NCI-H2081 treated with DMSO at 0.1 percent for 48 hours (cell line): ENCODE data around the gene ZDHHC1.
"Not testable (repeated sequence)": the region's sequence is repeated elsewhere in the genome, so short reads cannot be mapped to it uniquely, and the experiment has no call there.

Experiments used
- DNase-seq: peaks from one replicate; lab custom pipeline; 2025; lab: John Stamatoyannopoulos, UW

ZDHHC1 gene

GRCh38 chr16:67394155-67395104 is 21.8 kb downstream of the ZDHHC1 start:
- DNase-seq = no peak

- no peak for DNase-seq
These were observed 22.5 kb downstream of the ZDHHC1 start for GRCh38 chr16:67393788-67394154.

DNA sequence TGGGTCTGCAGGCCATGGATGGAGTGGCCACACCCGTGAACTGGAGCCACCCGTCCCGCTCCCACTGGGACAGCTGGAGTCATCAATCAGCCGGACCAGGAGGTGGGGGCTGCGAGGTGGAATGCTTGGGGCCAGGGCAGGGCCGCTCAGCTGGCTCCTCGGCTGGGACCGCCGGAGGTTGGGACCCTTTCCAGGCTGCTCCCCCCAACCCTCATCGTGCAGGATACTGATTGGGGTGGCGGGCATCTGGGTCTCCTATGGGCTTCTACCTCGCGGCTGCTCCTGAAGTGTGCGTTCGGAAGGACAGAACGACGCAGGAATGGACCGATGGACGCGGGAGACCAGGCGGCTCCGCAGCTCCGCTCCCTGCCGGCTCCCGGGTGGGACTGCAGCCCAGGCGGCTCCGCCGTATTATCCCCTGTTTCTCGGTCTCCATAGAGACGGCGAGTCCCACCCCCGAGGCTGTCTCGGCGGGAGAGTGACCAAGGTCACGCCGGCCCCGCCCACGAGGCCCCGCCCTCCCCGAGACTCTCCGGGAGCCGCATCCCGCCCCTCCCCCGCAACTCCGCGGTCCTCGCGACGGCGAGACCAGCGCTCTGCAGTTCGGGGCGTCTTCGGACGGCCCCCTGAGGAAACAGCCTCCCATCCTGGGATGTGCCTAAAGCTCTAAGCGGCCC is 23.0 kb downstream of the ZDHHC1 start, which contains the start of gene TPPP3:
TSS of gene TPPP3 (minus strand) at position 388 of the 677 bp plus-strand sequence. CDS start 2,387 bp downstream, outside the sequence.
- DNase-seq = no peak

DNA sequence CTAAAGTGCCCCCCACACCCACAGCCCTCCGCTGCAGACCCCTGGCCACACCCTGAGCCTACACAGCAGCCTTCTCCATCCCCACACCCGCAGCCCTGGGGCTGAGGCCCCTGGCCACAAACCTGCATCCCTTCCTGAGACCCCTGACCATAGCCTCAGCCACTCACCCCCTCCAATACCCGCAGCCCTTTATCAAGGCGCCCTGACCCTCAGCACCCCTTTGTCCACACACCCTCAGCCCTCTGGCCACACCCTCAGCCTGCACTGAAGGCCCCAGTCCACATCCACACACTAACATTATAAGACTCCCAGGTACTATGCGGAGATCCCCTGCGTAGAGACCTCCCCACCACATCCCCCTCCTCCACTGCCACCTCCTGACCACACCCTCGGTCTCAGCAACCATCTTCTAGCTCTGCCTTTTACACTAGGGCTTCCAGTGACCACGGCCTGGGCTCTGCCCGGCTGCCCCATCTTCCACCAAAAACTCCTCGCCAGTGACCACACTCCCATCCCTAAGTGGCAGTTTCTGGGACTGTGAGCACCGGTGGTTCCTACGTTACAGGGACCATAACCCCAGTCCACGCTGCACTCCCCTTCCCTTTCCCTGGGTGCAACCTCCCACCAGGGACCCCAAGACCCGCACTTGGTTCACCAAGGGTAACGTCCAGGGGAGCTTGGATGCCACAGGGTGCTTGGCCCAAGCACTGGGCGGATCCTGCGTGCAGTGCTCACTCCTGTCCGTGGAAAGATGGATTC is 23.8 kb downstream of the ZDHHC1 start:
- DNase-seq = no peak

GRCh38 chr16:67391424-67392300 is 24.6 kb downstream of the ZDHHC1 start:
- DNase-seq = no peak

GRCh38 chr16:67390816-67391423 is 25.4 kb downstream of the ZDHHC1 start:
- no peak for DNase-seq

- no peak for DNase-seq
These were observed 26.1 kb downstream of the ZDHHC1 start for GRCh38 chr16:67389911-67390815.

GRCh38 chr16:67388591-67388990 is 27.7 kb downstream of the ZDHHC1 start:
- no peak for DNase-seq

DNA sequence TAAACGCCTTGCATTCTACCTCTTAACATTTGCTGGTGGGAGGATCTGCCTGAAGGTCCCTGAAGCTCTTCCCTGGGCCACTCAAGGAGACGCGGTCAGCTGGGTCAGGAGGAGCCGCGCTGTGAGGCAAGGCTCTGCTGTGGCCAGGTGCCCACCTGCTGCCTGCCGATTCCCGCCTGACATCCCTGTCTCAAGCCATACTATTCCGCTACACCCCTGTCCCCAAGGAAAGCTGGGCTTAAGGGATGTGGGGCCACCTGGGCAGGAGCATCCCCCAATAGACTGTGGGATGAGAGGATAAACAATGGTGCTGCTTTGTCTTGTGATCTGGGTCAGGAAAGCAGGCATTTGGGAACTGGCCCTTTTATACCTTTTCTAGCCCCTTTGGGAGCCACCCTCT is 28.1 kb downstream of the ZDHHC1 start:
- DNase-seq = no peak

- DNase-seq = no peak
These were observed 28.7 kb downstream of the ZDHHC1 start for GRCh38 chr16:67387479-67388079.

DNA sequence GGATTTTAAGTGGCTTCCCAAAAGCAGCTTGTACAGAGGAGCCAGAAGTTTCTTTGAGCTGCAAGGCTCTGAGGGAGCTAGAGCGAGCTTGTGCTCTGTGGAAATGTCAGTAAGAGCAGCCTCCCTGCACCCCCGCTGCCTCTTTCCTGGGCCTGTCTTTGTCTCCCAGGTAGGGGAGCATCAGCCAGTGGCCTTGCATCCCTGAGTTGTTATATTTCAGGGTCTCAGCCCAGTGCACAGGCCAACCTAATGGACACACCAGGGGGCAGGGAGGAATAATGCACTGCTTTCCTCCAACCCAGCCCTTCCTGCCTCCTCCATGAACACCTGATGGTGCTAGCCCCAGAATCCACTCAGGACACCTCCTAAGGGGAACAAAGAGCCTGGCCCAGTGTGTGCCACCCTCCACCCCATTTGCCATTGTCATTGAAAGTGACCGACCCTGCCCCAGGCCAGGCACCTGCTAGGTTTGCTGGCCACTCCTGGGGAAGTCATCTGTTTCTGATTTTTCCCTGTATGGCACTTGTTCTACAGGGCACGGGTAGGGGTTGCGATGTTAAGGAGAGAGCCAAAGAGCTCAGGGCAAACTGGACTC is 29.3 kb downstream of the ZDHHC1 start:
- DNase-seq = no peak

DNA sequence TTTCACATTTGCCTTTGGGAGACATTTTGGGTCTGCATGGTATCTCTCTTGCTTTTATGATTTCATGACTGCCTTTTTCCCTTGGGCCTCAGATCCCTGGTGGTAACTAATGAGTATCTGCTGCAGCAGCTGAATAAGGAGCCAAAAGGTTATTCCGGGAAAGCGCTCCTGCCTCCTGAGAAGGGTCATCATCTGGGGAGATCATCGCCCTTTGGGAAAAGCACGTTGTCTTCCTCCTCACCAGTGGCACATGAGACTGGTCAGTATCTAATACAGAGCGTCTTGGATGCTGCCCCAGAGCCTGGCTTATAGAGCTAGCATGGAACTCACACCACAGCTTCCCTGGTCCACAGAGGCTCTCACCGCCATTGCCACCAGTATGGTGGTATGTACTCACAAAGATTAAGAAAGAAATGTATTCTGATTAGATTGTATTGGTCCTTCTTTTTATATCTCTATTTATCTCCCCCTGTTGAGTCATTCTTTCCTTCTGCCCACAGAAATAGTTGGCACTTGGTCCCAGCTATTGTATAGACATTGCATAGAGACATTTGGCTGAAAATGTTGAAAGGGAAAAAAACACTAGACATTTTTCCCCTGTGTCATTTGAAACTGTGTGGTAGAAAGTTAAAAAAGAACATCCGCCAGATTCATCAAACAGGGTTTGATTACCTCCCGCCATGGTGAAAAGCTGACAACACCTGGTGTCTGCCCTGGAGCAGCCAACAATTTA is 31.3 kb downstream of the ZDHHC1 start:
- DNase-seq = no peak

- DNase-seq = no peak
These were observed 33.0 kb downstream of the ZDHHC1 start for GRCh38 chr16:67383284-67383683.

GRCh38 chr16:67378642-67379041 is 37.6 kb downstream of the ZDHHC1 start:
- no peak for DNase-seq

GRCh38 chr16:67376012-67376411 is 40.3 kb downstream of the ZDHHC1 start:
- DNase-seq = not testable (repeated sequence)

DNA sequence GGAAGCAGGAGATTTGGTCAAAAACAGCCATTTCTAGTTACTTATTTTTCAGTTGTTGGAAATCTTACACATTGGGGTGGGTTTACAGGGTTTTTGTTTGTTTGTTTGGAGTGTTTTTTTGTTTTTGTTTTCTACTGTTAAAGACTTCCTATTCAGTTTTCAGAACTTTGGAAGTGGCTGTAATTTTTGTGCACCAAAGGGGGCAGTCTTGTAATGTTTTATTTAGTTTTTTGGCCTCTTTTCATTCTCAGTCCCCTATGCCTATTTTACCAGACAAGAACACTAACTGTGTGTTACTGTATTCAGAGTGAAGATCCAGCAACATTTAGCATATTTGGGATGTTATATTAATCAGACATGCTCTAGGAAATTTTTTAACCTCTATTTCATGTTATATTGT is 43.6 kb downstream of the ZDHHC1 start:
- no peak for DNase-seq

- DNase-seq = no peak
These were observed 45.6 kb downstream of the ZDHHC1 start for GRCh38 chr16:67370661-67371060.

- no peak for DNase-seq
These were observed 51.6 kb downstream of the ZDHHC1 start for GRCh38 chr16:67364600-67365235.
